Neural progenitor cell (in vitro differentiated cells): ENCODE measurements around the gene ABCC8.

Source experiments
- CTCF ChIP-seq: fragments of 200-600 bp; sonication (generic); IDR thresholded peaks from 2 replicates; pipeline ENCODE4 v1.5.1; 2017; ENCODE audit warnings: antibody characterized with exemption, mild to moderate bottlenecking
- EZH2 ChIP-seq: fragments of 200-600 bp; sonication (generic); IDR thresholded peaks from 2 replicates; pipeline ENCODE4 v1.6.1; 2017; ENCODE audit warnings: antibody characterized with exemption, mild to moderate bottlenecking, moderate library complexity
- EZH2phosphoT487 ChIP-seq: fragments of 200-600 bp; sonication (generic); IDR thresholded peaks from 2 replicates; pipeline ENCODE4 v1.6.1; 2017; ENCODE audit warnings: antibody characterized with exemption

GRCh38 chr11:17486646-17487045 lies 10.0 kb upstream of the ABCC8 start:
- TF ChIP-seq CTCF (no peak), EZH2 (no peak), EZH2phosphoT487 (no peak)
